HG02642 (cell line): ENCODE data around the gene ANKS1B.
A peak's percentile ranks its signal among the peaks of the same experiment; 100 is the strongest.
"Not testable (repeated sequence)": the region's sequence is repeated elsewhere in the genome, so short reads cannot be mapped to it uniquely, and the experiment has no call there.

Source experiments
- ATAC-seq: cut with Tn5 transposase; IDR thresholded peaks from one replicate; pipeline ENCODE4 v1.9.1; 2021; ENCODE audit warnings: mild to moderate bottlenecking; ENCODE audit not compliant: unreplicated experiment, poor library complexity

The ANKS1B gene

DNA sequence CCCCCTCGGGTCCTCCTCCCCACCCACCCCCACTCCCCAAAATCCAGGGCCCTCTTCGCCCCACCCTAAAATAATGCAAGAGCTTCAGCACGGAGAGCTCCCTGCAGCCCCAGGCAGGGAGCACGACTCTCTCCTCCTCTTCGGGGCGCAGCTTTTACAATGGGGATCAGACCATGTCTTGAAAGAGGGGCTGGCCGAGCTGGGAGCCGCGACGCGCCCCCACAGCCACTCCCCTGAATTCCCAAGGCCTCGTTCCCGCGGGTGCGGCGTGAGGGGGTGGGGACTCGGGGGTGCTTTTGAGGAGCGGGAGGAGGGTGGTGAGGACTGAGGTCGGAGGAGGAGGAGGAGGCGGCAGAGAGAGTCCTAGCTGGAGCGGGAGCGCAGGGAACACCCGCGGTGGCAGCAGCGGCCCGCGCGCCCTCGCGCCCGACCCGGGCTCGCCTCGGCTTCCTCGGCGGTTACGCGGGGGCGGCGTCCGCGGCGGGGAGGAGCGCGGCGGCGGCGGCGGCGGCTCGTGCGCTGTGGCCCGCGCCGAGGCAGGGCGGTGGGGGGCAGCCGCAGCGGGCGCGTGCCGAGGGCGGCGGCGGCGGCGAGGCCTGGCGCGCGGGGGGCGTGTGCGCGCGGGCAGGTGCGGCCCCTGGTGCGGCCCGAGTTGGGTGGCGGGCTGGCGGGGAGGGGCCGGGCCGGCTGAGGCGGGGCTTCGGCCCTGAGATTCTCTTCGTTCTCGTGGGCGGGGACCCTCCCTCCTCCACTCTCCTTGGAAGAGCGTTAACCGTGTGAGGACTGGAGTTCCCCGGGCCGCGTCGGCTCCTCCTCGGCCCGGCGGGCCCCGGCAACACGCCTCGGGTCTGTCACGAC, at the start of gene ANKS1B:
TSS of gene ANKS1B (minus strand) at position 666 of the 858 bp plus-strand sequence. CDS start 699 bp downstream, outside the sequence.
- peak; percentile 78 for ATAC-seq

DNA sequence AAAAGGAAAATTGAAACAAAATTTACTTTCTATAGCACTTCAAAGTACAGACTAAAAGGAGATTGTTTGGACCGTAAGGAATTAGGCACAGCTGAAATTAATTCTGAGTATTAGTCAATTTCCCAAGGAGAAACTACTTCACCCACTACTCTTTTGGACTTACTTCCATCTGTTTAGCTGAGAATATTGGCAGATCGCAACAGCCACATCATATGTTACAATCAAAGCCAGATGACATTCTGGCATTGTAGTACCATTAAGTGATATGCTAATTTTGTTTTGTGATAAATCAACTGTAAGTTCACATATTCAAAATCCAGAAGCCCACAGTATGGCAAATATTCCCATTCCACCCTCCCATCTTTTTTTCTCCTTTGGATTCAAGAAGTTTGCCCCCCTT, 47.1 kb upstream of the ANKS1B start:
- ATAC-seq: no peak

DNA sequence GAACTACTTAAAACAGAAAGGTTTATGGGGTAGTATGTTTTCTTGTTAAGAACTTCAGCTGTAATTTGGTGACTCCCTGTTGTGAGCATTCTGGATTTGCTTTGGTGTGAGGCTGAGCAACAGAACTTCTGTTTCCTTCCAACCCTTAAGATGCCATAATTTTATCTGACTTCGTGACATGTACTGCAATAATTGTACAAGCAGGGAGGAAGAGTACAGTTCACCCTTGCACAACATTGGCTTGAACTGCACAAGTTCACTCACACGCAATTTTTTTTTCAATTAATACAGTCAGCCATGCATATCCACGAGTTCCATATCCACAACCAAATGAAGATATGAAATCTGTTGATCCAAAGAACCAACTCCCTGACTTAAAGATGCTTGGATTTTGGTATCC, 42.9 kb upstream of the ANKS1B start:
- no peak for ATAC-seq

DNA sequence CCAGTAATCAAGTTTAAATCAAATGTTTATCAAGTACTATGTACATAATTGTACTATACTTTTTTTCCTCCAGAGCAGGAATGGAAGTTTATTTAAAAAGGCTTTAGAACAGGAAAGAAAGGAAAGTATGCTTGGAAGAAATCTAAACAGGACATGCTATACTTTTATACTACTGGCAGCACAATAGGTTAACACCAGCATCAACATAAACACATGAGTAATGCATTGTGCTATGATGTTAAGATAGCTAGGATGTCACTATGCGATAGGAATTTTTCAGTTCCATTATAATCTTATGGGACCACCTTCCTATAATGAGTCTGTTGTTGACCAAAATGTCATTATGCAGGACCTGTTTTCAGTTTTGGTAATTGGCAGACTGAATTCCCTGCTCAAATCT, 41.5 kb upstream of the ANKS1B start:
- ATAC-seq: no peak

DNA sequence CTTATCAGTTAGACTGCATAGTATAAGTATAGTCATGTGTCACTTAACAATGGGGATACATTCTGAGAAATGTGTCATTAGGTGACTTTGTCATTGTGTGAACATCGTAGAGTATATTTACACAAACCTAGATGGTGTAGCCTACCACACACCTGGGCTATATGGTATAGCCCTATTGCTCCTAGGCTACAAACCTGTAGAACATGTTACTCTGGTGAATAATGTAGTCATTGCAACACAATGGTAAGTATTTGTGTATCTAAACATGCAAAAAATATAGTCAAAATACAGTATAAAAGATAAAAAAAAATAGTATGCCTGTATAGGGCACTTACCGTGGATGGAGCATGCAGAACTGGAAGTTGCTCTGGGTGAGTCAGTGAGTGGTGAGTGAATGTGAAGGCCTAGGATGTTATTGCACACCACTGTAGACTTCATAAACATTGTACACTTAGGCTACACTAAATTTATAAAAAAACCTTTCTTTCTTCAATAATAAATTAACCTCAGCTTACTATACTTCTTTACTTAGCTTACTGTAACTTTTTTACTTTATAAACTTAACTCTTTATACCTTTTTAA, 40.3 kb upstream of the ANKS1B start:
- no peak for ATAC-seq

DNA sequence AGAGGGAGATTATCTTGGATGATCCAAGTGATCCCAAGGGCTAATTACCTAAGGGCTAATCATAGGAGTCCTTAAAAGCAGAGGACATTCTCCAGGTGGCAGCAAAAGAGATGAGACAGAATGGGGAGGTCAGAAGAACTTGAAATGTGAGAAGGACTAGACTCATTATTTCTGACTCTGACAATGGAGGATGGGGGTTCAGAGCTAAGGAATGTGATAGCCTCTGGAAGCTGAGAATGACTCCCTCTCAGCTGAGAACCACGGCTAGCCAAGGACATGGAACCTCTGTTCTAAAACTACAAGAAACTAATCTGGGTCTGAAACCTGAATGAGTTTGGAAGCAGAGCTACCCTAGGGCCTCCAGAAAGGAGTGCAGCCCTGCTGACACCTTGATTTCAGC, 35.6 kb upstream of the ANKS1B start:
- ATAC-seq: no peak

DNA sequence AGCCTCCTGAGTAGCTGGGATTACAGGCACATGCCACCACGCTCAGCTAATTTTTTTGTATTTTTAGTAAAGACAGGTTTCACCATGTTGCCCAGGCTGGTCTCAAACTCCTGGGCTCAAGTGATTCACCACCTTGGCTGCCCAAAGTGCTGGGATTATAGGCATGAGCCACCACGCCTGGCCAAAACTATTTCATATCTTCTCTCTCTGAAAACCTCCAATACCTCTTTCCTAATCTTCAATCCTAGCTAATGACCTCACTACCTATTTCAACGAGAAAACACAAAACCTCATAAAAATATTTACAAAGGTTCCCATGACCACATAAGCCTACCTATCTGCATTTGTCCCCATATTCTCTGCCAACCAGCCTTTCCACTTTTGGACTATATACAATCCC, 32.3 kb upstream of the ANKS1B start:
- ATAC-seq: no peak

DNA sequence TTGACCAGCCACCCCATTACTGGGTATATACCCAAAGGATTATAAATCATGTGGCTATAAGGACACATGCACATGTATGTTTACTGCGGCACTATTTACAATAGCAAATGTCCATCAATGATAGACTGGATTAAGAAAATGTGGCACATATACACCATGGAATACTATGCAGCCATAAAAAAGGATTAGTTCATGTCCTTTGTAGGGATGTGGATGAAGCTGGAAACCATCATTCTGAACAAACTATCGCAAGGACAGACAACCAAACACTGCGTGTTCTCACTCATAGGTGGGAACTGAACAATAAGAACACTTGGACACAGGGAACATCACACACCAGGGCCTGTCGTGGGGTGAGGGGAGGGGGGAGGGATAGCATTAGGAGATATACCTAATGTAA, 31.6 kb upstream of the ANKS1B start:
- not testable (repeated sequence) for ATAC-seq

DNA sequence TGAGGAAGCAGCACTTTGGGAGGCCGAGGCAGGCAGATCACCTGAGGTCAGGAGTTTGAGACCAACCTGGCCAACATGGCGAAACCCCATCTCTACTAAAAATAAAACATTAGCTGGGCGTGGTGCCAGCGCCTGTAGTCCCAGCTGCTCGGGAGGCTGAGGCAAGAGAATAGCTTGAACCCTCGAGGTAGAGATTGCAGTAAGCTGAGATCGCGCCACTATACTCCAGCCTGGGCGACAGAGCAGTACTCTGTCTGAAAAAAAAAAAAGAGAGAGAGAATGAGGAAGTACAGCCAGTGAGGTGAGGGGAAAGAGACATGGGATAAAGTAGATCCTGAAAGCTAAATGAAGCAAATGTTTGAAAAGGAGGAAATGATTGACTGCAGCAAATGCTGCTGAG, 21.1 kb upstream of the ANKS1B start:
- not testable (repeated sequence) for ATAC-seq

DNA sequence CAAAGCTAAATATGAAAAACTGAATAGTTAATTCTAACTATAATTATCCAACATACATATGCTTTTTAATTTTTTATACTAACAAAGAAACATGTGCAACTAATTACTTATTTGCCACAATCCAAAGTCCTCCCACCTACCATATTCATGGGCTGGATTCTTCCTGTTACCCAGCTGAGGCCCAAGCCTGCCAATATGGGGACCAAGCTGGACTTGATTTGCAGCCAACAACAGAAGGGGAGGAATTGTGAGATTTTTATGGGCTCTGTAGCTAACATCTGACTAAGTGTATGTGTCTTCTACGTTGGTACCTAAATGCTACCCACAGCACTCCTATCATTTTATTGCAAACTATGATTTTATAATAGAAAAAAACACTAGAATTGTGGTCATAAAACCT, 13.1 kb upstream of the ANKS1B start:
- ATAC-seq: no peak

DNA sequence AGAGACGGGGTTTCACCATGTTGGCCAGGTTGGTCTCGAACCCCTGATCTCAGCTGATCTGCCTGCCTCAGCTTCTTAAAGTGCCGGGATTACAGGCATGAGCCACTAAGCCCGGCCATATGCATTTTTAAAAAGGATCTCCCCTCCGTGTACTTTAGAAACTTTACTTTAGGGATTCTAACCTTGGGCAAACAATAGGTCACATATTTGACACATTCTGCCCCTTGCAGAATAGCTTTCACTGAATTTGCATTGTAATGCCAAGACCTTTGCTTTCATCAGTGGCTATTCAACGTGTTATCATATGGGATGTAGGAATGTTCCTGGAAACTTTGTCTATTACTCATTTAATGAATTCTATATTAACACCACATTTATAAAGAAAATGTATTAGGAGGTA, 11.4 kb upstream of the ANKS1B start:
- no peak for ATAC-seq

DNA sequence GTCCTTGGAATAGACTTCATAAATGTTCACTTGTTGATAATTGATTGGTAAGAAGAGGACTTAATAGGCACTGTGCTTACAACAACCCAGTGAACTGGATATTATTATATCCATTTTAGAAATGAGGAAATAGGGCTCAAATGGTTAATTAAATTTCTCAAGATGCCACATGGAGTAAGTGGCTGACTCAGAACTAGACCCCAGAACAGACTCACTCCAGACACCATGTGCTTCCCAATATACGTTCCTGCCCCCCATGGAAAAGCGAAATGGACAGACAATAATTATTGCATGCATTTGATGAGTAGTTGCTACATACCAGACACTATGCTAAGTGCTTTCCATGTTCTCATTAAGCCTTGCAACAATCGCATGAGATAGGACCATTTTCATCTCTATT, 895 bp upstream of the ANKS1B start:
- no peak for ATAC-seq

DNA sequence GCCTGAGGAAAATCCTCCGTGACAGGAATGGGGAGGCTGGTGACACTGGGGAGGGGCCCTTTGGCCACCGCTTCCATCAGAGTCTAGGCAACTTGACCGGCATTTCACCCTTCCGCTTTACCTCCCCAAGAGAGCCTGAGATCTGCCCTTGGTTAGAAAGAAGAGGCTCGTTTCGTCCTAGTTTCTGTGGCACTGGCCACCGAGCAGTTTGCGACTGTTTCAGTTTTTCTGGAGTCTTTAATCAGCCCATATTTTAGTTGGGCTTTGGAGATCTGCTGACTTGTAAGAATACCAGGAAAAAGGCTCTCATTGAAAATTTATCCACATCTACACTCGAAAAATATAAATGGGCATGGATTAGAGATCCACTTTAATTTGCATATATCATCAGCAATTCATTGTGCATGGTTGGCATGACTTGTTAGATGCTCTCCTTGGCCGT, 414 bp upstream of the ANKS1B start:
- peak; percentile 42 for ATAC-seq

DNA sequence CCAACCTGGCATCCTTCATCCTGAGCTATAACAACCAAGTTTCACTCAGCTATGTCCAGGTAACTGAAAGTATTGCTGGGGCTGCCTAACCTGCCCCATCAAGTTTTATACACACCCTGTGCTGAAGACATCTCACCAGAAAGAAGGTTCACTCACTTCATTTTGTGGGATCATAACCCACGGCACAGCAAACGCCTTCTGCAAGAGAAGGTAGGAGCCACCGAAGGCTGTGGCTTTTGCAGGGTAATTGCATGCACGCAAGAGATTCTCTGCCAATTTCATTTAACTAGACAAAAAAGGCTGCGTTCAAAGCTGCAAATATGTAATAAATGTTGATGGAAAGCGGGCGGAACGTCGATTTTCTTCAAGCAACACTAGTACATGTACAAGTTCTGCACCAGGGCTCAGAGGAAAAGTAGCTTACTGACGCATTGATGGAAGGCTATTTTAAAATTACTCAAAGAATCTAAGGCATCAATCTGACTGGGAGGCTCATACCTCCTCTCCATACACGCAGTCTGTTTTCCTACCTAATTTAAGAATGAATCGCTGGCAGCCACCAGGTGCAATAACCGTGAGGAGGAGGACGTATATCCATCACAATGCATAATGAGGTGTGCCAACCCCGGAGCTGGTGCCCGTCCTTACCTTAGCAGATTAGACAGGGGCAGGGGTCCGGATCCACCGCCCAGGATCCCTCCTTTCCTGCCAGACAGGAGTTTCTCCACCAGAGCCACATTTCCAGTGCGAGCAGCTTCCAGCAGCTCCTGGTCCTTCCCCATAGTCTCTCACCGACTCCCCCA, 1.1 kb downstream of the ANKS1B start:
- ATAC-seq: no peak

DNA sequence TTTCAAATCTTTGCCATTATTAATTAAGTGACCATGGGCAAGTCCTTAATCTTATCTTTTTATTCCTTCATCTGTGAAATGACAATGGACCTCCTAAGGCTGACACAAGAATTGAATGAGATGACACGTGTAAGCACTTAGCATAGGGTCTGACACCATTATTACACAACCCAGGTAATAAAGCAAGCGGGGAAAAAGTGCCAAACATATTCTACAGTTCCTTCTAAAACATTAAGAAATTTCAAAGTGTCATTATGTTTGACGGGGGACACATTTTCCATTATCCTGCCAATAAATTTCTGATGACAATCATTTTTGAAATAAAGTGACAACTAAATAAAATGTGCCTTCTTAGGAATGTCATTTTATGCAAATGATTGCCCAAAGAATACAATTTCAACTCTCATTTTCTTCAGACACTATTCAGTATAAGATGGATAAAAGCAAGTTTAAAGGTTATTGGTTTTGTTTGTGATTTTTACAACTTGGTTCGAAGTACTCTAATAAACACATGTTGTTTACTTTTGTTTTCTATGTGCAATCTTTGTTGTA, 3.0 kb downstream of the ANKS1B start:
- no peak for ATAC-seq

DNA sequence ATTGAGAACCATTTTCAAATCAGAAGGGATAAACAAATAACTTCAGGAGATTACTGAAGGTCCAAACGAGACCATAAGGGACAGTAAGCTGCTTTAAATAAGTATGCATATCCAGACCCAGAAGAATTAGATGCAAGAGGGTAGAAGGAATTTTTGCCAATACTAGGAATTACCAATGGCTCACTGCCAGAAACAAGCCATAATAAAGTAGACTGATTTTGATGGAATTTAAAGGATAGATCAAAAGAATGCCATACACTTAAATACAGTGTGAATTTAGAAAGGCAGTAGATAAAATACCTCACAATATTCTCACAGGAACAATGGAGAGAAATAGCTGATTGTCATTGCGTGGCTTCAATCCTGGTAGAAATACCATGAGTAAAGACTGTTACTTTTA, 5.3 kb downstream of the ANKS1B start:
- ATAC-seq: no peak

DNA sequence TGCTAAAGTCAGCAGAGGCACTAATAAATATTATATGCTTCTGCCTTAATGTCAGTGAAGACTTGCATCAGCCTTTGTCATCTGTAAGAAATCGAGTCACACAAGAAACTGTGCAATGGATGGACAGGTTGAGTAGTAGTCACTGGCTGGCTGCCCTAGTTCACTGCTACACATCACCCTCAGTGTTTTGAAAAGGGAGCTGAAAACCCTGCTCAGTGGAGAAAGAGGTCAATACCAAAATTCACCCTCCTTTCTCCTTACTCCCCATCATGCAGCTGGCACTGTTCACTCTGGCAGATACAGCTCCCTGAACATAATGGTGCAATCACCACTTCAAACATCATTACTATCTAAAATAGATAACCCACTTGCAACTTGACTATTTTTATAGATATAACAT, 6.6 kb downstream of the ANKS1B start:
- no peak for ATAC-seq

DNA sequence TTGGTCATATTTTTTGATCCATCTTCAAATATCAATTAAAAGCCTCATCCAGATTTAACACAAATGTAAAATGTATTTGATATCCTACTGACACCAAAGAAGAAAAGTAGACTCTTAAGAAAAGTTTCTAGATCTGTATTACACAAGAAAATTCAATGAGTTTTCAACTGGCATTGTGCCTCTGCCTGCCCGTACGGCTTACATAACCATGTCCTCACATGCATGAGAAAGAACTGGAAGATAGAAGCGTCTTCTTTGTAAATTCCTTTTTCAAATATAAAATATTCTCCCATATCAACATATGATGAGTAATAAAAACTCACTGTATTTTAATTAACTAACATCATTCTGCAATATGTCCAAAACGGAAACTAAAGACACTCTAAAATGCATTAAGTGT, 7.2 kb downstream of the ANKS1B start:
- ATAC-seq: no peak

DNA sequence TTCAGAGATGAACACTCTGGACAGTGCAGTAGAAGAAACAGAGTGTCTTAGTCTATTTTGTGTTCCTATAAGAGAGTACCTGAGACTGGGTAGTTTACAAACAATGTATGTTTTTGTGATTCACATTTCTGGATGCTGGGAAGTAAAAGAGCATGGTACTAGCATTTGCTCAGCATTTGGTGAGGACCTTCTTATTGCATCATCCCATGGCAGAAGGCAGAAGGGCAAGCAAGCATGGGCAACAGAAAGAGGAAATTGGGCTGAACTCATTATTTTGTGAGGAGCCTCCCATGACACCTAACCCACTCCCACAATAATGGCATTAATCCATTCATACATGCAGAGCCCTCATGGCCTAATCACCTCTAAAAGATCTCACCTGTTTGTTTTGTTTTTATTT, 8.0 kb downstream of the ANKS1B start:
- no peak for ATAC-seq

DNA sequence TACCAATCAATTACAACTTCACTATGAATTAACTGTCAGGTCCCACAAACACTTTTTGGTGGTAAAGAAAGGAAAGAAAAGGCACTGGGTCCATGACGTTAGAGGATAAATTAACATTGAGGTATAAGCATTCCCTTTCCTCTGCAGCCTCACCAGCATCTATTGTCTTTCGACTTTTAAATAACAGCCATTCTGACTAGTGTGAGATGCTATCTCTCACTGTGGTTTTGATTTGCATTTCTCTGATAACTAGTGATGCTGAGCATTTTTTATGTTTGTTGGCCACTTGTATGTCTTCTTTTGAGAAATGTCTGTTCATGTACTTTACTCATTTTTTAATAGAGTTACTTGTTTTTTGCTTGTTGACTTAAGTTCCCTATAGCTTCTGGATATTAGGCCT, 9.4 kb downstream of the ANKS1B start:
- ATAC-seq: no peak

DNA sequence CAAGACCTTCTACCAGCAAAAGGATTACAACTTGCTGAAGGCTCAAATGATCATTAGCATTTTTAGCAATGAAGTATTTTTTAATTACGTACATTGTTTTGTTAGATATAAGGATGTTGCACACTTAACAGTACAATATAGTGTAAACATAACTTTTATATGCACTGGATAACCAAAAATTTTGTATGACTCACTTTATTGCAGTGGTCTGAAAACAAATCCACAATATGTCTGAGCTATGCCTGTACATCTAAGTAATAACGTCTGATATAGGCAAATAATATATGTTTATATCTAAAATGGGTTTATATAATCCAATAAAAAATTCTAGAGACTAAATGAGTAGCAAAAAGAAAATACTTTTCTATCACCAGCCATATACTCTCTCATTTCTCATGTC, 10.6 kb downstream of the ANKS1B start:
- no peak for ATAC-seq
